Measurements from ENCODE around the gene U2AF2. TPM values are rescaled to one million over a fixed set of nuclear protein-coding genes. Genes with fewer than 3 reads are reported as not detected.
A peak's percentile ranks its signal among the peaks of the same experiment; 100 is the strongest.

Gene U2AF2
- total and polyA plus RNA-seq, 2 of the 8 experiments (the other 6 are each of a cell fraction or from before 2014, with no cell fraction given): 162 to 252 TPM

GRCh38 chr19:55624109-55625003 lies 30.5 kb upstream of the U2AF2 start, which contains the start of gene ZNF784:
ZNF784 (minus strand) TSS chr19:55624566; CDS start chr19:55624561, 5 bp downstream.
- ChIA-PET POLR2A (ENCODE audit: partially characterized antibody) (interaction anchor here (0.6 to 6.8 kb wide), 17 partner anchors 9 to 365 kb away, joined by 3 to 32 read pairs (median 4); partner anchors contain the start of genes CCDC106, FIZ1, ZNF524 and ZNF581), CTCF (ENCODE audit: partially characterized antibody) (interaction anchor here (0.6 to 8.0 kb wide), 5 partner anchors 8 to 551 kb away, joined by 3 to 38 read pairs (median 8); partner anchors contain the start of genes GALP and ZNF865)
- Histone ChIP-seq H2AFZ (ENCODE audit: low read length) (peak within 1 kb of the TSS; percentile 94), H3K23me2 (ENCODE audit: low read depth, low read length) (no peaks in the 10 kb centered on the region), H3K9ac (replicated peaks in 1 of 4; ENCODE audit: extremely low read depth in 1 of 4, low read depth in 3 of 4, low read length in 3 of 4) (peak within 1 kb of the TSS; percentile 75 to 83 (median 78)), H3K4me1 (replicated peaks in 1 of 4; ENCODE audit: control insufficient read depth in 3 of 4, insufficient read depth in 4 of 4, low read length in 3 of 4) (peaks cover 0 to 3% (median 0%) of the 10 kb centered on the region in 4 experiments; a peak in 3 of 7 replicates), H3K14ac (ENCODE audit: insufficient read length) (no peak within 1 kb of the TSS), H3K79me1 (ENCODE audit: low read depth, low read length) (no peaks in the 10 kb centered on the region), H2AK5ac (ENCODE audit: low read depth, low read length) (no peak within 1 kb of the TSS), H4K8ac (ENCODE audit: extremely low read depth, insufficient read depth, low read length) (peak within 1 kb of the TSS; percentile 81; the same call in 1 of the 2 replicates), H3K4ac (replicated peaks; ENCODE audit: insufficient read length, low read depth, low read length) (no peak within 1 kb of the TSS), H4K91ac (replicated peaks; ENCODE audit: insufficient read length, low read length) (no peak within 1 kb of the TSS), H4K5ac (ENCODE audit: insufficient read length, low read depth, low read length) (peak within 1 kb of the TSS; percentile 92), H2BK15ac (ENCODE audit: low read length) (no peak within 1 kb of the TSS), H2BK20ac (ENCODE audit: low read length) (no peak within 1 kb of the TSS), H3K4me3 (ENCODE audit: extremely low read depth in 1 of 4, insufficient read depth in 2 of 4, low read depth in 3 of 4, low read length in 4 of 4) (peak within 1 kb of the TSS; percentile 48 to 95 (median 70)), H4K20me1 (replicated peaks in 1 of 2; ENCODE audit: control insufficient read depth in 1 of 2, insufficient read depth in 2 of 2, low read length in 2 of 2) (peaks cover 1 to 5% of the 10 kb centered on the region in 2 experiments), H3K4me2 (ENCODE audit: insufficient read depth in 1 of 2, low read depth in 2 of 2, low read length in 2 of 2) (peak within 1 kb of the TSS; percentile 50 to 80), H3K27ac (ENCODE audit: low read depth, low read length) (peak within 1 kb of the TSS; percentile 84; the same call in 1 of the 2 replicates), H3K23ac (ENCODE audit: insufficient read length) (no peak within 1 kb of the TSS), H3K9me3 (ENCODE audit: insufficient read depth in 2 of 2, low read depth in 1 of 2, low read length in 1 of 2) (no peaks in the 10 kb centered on the region), H3K18ac (ENCODE audit: extremely low read depth, low read length) (no peak within 1 kb of the TSS; the same call in 1 of the 2 replicates), H3K27me3 (replicated peaks in 1 of 4; ENCODE audit: control insufficient read depth in 3 of 4, extremely low read depth in 1 of 4, insufficient read depth in 3 of 4, low read length in 3 of 4) (no peaks in the 10 kb centered on the region), H2BK120ac (replicated peaks; ENCODE audit: low read depth, low read length) (no peak within 1 kb of the TSS), H2BK5ac (ENCODE audit: low read depth, low read length) (peak within 1 kb of the TSS; percentile 90), H3K56ac (replicated peaks; ENCODE audit: insufficient read length, low read depth, low read length) (no peak within 1 kb of the TSS), H2BK12ac (ENCODE audit: low read depth, low read length) (no peak within 1 kb of the TSS), H3K36me3 (ENCODE audit: control insufficient read depth in 2 of 4, insufficient read depth in 4 of 4, low read length in 3 of 4) (peaks cover 0 to 11% (median 1%) of the 10 kb centered on the region in 4 experiments; a peak in 4 of 8 replicates), H3K79me2 (ENCODE audit: control insufficient read depth in 1 of 2, insufficient read depth in 2 of 2, low read length in 2 of 2) (no peaks in the 10 kb centered on the region)
- DNase-seq (ENCODE audit: low read depth in 1 of 2, low spot score in 2 of 2) (peak; percentile 87 to 95), FAIRE-seq (peak; percentile 52)
- WGBS, 2 experiments (ENCODE audit: extremely low coverage in 1 of 2, insufficient coverage in 1 of 2, insufficient read length in 1 of 2, insufficient replicate concordance in 2 of 2, low coverage in 1 of 2, low lambda C conversion rate in 2 of 2, missing lambda C conversion rate in 1 of 2): 11% methylated on average over 33 of the region's 56 CpGs; no CpG with 5 or more reads in 1 of the 2 experiments
- TF ChIP-seq SAP30 (IDR thresholded peaks at IDR 0.05; ENCODE audit: insufficient read depth, insufficient replicate concordance, low read length) (no peak), CTCF (IDR thresholded peaks at IDR 0.05; ENCODE audit: control extremely low read depth in 1 of 3, insufficient read depth in 1 of 3, low read depth in 1 of 3, low read length in 3 of 3) (no peak), MAX (IDR thresholded peaks at IDR 0.05) (no peak), POLR2A (IDR thresholded peaks at IDR 0.05; ENCODE audit: control extremely low read depth in 1 of 2, low read depth in 2 of 2, low read length in 2 of 2) (peak; percentile 62 to 86), SP1 (IDR thresholded peaks at IDR 0.05; ENCODE audit: low read depth, low read length) (peak; percentile 39; the same call in 1 of the 2 replicates), TBP (IDR thresholded peaks at IDR 0.05; ENCODE audit: low read depth, low read length) (peak; percentile 86), TAF7 (optimal IDR thresholded peaks at IDR 0.05; ENCODE audit: borderline replicate concordance, low read depth, low read length) (peak; percentile 83), SP4 (IDR thresholded peaks at IDR 0.05; ENCODE audit: low read length) (peak; percentile 73; the same call in 1 of the 2 replicates)

All from H1 (cell line).